Progenitor cell of endocrine pancreas (in vitro differentiated cells): ENCODE results near the gene DHRS12. TPM values are rescaled to one million over a fixed set of nuclear protein-coding genes. Genes with fewer than 3 reads are reported as not detected.

Experiments used
- DNase-seq: peaks from one replicate; pipeline ENCODE4 v3.0.0; 2021; ENCODE audit warnings: low spot score; ENCODE audit not compliant: unreplicated experiment
- H3K27ac Mint-ChIP-seq: 2 replicates; pipeline ENCODE4 v1.8.0; 2021; ENCODE audit warnings: mild to moderate bottlenecking, moderate library complexity, mixed read lengths
- H3K27me3 Mint-ChIP-seq: 2 replicates; pipeline ENCODE4 v1.8.0; 2021; ENCODE audit warnings: mixed read lengths
- H3K36me3 Mint-ChIP-seq: 2 replicates; pipeline ENCODE4 v1.8.0; 2022; ENCODE audit warnings: mixed read lengths; ENCODE audit not compliant: insufficient read depth
- H3K4me1 Mint-ChIP-seq: 2 replicates; pipeline ENCODE4 v1.8.0; 2021; ENCODE audit warnings: low read depth, mixed read lengths
- H3K4me3 Mint-ChIP-seq: 2 replicates; pipeline ENCODE4 v1.8.0; 2021; ENCODE audit warnings: low read depth, mild to moderate bottlenecking, moderate library complexity, mixed read lengths
- H3K9me3 Mint-ChIP-seq: 2 replicates; pipeline ENCODE4 v1.8.0; 2021; ENCODE audit warnings: low read depth, mixed read lengths
- CTCF ChIP-seq: fragments of 200-600 bp; sonication (generic); IDR thresholded peaks from one replicate; pipeline ENCODE4 v1.5.0; 2021; ENCODE audit warnings: antibody characterized with exemption, mild to moderate bottlenecking; ENCODE audit not compliant: unreplicated experiment
- total RNA-seq: library from RNA; stranded (reverse); gene quantifications from 2 replicates; pipeline ENCODE4 v1.2.1, GENCODE V29; 2021

The DHRS12 gene
- total RNA-seq, 1 donor from 2014 or later, result 19.6 TPM

GRCh38 chr13:51795419-51795818 is 8.5 kb downstream of the DHRS12 start:
- H3K4me1 Mint-ChIP-seq, result no peaks in the 10 kb centered on the region
- H3K27me3 Mint-ChIP-seq, result no peaks in the 10 kb centered on the region
- no peak overlapping the region for H3K4me3 Mint-ChIP-seq
- H3K9me3 Mint-ChIP-seq, result no peaks in the 10 kb centered on the region
- TF ChIP-seq CTCF, result no peak
- peaks cover 2% of the 10 kb centered on the region for H3K36me3 Mint-ChIP-seq
- no peak overlapping the region for H3K27ac Mint-ChIP-seq
- no peak for DNase-seq

DNA sequence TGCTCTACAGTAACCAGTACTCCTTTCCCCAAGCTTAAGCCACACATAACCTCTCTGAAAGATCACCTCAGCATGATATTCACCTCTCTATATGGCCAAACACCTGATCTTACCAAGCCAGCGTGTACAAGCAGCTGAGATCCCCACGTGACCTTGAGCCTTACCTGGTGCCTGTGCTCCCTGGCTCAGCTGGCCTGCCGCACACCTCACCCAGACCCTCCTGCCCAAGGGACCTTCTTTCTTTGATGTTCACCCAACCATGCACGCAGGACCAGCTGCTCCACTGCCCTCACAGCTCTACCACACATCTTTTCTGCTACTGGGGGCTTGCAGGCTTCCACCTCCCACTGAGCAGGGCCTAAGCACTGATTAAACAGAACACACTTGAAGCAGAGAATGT is 9.0 kb downstream of the DHRS12 start:
- TF ChIP-seq CTCF, result no peak

DNA sequence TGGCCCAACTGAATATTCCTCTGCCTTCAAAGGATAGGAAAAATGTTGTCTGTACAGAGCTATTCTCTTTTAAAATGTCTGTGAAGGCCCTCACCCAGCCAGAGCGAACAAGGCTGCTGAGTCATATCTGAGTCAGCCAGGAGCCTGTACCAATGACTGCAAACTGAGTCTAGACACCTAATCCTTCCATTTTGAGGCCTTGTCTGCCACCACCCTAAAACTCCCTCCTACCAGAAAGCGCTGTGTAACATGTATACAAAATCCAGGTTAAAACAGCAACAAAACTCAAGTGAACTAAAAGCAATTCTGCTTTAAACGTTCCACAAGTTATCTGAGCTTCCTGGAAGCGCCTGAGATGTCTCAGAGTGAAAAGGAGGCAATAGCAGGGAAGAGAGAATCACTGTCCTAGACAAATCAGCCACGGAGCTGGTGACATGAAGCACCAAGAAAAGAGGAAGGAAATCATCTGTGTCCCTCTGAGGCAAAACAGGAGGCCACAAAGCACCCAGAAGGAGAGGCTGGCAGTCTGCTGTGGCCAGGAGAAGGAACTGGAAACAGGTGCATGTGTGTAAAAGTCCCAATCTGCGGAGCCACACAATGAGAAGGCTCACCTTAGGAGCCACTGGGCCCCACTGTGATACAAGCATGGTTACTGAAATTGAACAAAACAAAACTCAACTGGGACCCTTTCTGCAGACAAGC is 10.2 kb downstream of the DHRS12 start:
- DNase-seq, result no peak
- TF ChIP-seq CTCF, result no peak
- Mint-ChIP-seq H3K9me3 (no peaks in the 10 kb centered on the region), H3K27me3 (no peaks in the 10 kb centered on the region), H3K36me3 (peaks cover 4% of the 10 kb centered on the region), H3K4me1 (no peaks in the 10 kb centered on the region), H3K27ac (no peak overlapping the region), H3K4me3 (no peak overlapping the region)

More for the DNA sequence above, 9.0 kb downstream of the DHRS12 start:
- DNase-seq, result no peak
- no peaks in the 10 kb centered on the region for H3K27me3 Mint-ChIP-seq
- H3K4me1 Mint-ChIP-seq, result no peaks in the 10 kb centered on the region
- H3K9me3 Mint-ChIP-seq, result no peaks in the 10 kb centered on the region
- no peak overlapping the region for H3K27ac Mint-ChIP-seq
- peaks cover 2% of the 10 kb centered on the region for H3K36me3 Mint-ChIP-seq
- H3K4me3 Mint-ChIP-seq, result no peak overlapping the region

DNA sequence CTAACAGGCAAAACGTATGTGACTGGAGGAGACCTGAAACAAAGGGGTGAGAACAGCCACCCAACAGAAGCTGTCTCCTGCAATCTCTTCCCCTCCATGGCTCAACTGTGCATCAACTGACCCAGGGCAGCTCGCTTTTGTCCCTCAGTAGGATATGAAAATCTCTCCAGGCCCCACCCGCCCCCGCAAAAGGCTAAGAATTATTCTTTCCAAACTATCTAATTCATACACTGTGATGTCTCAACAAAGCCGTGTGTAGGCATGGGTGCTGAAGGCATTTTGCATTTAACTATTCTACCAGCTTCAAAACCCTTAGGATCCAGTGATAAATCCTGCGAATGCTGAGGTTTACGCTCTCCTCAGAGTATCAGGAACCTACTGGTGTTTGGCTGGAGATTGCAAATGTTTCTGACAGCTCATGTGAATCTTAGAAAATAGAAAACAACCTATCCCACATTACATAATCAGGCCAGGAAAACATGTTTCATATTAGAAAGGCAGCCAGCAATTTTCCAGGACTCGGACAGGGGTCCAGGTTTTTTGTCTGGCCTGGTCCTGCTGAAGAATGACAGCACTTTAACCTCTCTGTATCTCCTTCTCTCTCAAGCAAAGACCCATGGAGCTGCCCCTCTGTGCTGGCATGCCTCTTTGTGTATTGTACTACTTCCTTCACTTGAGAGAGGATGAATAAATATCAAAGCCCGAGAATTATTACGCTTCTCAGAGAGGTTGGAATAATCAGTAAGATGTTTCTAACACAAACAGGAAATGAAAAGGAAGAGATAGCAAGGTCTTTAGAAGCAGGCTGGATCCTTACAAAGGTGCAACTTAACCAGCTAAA is 17.3 kb downstream of the DHRS12 start:
- no peak for TF ChIP-seq CTCF
- no peak for DNase-seq
- Mint-ChIP-seq H3K36me3 (peaks cover 2% of the 10 kb centered on the region), H3K4me1 (peaks cover 2% of the 10 kb centered on the region), H3K9me3 (no peaks in the 10 kb centered on the region), H3K4me3 (no peak overlapping the region), H3K27ac (no peak overlapping the region), H3K27me3 (no peaks in the 10 kb centered on the region)

- no peak for TF ChIP-seq CTCF
- H3K36me3 Mint-ChIP-seq, result peaks cover 2% of the 10 kb centered on the region
- peaks cover 2% of the 10 kb centered on the region for H3K4me1 Mint-ChIP-seq
- H3K4me3 Mint-ChIP-seq, result no peak overlapping the region
- H3K27ac Mint-ChIP-seq, result no peak overlapping the region
- no peaks in the 10 kb centered on the region for H3K9me3 Mint-ChIP-seq
- H3K27me3 Mint-ChIP-seq, result no peaks in the 10 kb centered on the region
- DNase-seq, result no peak
Observed at GRCh38 chr13:51785712-51786424, 18.1 kb downstream of the DHRS12 start.
